NB4 (cell line): Measurements from ENCODE around the gene CPED1.

Experiments
- CTCF ChIP-seq: IDR thresholded peaks from one replicate; pipeline ENCODE4 v1.5.1; 2012; ENCODE audit warnings: low read depth, low read length
- POLR2A ChIP-seq: IDR thresholded peaks from 2 replicates; pipeline ENCODE4 v1.6.1; 2011; ENCODE audit warnings: mild to moderate bottlenecking; ENCODE audit not compliant: insufficient read length; ENCODE audit errors: extremely low read depth

GRCh38 chr7:121187676-121188075 is 199.2 kb downstream of the CPED1 start:
- no peak for TF ChIP-seq CTCF
- no peak for TF ChIP-seq POLR2A
